GM11168 (cell line): Measurements from ENCODE around the gene TJP2.

ENCODE experiments used
- in situ Hi-C: fragments of 300-500 bp; cut with MboI; formaldehyde crosslinking; loops from one replicate; pipeline ENCODE4 v1.12.0; 2022; ENCODE audit warnings: low sequenced_read_pairs; ENCODE audit not compliant: unreplicated experiment

The TJP2 gene

DNA sequence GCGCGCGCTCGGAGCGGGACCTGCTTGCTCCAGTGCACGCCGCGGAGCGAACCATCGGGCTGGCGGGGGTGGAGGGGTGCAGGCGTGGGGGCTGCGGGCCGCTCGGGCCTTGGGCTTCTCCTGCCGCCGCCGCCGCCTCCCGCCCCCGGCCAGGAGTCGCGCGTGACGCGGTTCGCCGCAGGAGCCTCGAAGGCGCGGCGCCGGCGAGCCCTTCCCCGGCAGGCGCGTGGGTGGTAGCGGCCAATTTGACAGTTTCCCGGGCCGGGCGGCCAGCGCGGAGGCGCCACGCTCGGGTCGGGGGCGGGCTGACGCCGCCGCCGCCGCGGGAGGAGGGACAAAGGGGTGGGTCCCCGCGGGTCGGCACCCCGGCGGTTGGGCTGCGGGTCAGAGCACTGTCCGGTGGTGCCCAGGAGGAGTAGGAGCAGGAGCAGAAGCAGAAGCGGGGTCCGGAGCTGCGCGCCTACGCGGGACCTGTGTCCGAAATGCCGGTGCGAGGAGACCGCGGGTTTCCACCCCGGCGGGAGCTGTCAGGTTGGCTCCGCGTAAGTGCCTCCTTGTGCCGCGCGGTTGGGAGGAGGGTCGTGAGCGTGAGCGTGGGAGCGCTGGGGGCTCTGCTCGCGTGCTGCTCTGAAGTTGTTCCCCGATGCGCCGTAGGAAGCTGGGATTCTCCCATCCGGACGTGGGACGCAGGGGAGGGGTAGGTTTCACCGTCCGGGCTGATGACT, at the start of gene TJP2:
TJP2 (plus strand) TSS at position 387 of the 725 bp plus-strand sequence; CDS start at position 483, 96 bp downstream.
- in situ Hi-C loops, result no loop called here

- in situ Hi-C loops, result no loop called here
Observed at GRCh38 chr9:69130456-69131441, 43.3 kb upstream of the TJP2 start.

DNA sequence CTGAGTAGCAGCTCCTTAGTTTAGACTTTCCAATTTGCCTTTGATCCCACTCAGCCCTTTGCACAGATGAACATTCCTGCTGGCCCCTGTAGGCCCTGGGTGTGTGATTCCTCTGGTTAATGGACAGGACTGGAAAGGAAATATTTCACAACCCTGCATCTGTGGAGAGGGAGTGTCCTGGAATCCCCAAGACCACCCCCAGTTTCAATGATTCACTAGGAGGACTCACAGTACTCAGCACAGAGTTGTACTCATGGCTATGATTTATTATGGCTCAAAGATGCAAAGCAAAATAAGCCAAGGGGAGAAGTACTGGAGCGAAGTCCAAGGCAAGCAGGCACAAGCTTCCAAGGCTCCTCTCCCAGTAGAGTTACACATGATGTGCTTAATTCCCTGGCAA, 42.4 kb upstream of the TJP2 start:
- in situ Hi-C loops, result no loop called here

DNA sequence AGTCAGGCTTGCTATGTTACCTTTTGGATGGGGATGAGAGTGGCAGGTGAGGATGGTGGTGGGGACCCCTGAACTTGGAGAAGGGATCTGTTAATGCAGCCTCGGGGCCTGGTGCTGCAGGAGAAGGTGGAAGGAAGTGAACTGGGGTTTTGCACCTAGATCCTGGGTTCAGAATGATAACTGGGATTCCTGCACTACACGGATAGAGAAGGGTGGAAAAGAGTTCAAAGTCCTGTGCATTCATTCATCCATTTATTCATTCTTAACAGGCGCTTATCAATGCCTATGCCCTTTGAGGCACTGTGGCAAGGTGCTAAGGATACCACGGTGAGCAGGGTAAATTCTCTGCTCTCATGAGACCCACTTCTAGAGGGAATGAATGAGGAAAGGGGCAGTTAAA, 41.7 kb upstream of the TJP2 start:
- in situ Hi-C loops, result no loop called here

- in situ Hi-C loops, result no loop called here
Observed at GRCh38 chr9:69134412-69134811, 39.7 kb upstream of the TJP2 start.

DNA sequence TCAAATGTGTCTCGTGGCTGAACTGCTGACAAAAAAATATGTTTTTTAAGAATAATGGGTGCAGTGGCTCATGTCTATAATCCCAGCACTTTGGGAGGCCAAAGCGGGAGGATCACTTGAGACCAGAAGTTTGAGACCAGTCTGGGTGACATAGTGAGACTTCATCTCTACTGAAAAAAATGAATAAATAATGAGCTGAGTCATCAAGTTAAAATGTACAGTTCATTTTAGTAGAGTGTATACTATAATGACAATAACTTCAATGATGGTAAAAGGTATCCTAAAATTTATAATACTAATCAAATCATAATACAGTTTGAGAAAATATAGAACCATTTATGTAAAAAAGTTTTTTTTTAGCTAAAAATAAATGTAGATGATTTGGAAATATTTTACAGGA, 37.9 kb upstream of the TJP2 start:
- in situ Hi-C loops, result no loop called here

DNA sequence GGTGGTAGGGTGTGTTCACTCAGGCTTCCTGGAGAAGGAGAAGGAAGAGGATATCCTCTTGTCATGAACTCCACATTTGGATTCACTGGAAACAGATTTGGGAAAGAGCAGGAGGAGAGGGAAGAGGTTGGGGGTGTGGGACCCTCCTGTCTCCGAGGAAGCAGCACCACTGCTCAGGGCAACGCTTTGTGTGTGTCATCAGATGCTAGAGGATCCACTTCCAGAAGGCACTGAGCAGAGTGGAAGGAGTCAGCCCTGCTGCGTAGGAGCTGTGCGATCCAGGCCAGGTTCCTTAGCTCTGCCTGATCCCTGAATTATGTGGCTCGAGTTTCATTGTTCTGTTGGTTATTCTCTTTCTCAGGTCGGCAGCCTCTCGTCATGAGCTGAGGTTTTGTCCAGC, 37.3 kb upstream of the TJP2 start:
- in situ Hi-C loops, result no loop called here

DNA sequence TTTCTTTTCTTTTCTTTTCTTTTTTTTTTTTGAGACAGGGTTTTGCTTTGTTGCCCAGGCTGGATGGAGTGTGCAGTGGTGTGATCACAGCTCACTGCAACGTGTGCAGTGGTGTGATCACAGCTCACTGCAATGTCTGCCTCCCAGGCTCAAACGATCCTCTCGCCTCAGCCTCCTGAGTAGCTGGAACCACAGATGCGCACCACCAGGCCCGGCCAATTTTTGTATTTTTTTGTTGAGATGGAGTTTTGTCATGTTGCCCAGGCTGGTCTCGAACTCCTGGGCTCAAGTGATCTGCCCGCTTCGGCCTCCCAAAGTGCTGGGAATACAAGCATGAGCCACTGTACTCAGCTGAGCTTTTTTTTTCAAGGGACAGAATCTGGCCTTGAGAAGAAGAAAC, 36.8 kb upstream of the TJP2 start:
- in situ Hi-C loops, result no loop called here

- in situ Hi-C loops, result no loop called here
Observed at GRCh38 chr9:69139596-69139995, 34.5 kb upstream of the TJP2 start.

GRCh38 chr9:69140123-69140735, 33.8 kb upstream of the TJP2 start:
- in situ Hi-C loops, result no loop called here

DNA sequence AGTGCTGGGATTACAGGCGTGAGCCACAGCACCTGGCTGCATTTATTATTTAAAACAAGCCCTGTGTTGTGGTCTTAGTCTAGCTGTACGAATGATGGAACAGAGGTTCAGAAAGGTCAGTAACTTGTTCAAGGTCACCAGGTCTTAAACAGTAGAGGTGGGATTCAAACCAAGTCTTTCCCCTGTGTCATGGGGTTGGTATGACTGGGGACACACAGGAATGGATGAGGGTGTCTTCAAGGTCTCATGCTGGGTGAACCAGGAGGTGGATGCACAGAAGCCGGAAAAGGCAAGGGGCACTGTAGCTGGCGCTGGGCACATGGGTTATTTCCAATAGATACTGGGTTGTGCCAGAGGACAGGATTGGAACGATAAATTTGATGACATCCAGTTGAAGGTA, 32.2 kb upstream of the TJP2 start:
- in situ Hi-C loops, result no loop called here

- in situ Hi-C loops, result no loop called here
Observed at GRCh38 chr9:69143291-69143690, 30.8 kb upstream of the TJP2 start.

DNA sequence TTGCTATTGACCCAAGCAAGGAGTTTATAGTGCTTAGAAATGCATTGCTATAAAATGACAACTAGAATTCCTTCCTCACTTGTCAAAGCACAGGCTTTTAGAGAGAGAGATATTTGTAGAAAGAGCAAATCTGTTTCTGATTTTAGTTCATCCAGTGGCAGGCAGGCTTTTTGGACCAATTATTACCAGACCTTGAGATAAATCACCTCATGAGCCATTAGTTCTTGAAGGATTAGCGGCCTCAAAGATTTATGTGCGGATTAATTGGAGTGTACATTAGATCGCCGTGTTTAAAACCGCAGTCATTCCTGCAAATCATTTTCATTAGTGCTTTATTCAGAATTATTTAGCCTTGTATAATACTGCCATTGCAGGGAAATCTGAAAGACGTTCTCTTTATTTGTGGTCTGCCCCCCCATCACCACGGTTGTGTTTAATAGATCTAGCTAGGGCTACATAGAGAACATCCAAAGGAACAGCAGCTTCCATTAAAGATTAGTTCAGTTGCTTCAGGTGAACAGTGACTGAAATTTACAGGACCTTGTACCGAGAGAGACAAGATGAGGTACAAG, 28.8 kb upstream of the TJP2 start:
- in situ Hi-C loops, result no loop called here

- in situ Hi-C loops, result no loop called here
Observed at GRCh38 chr9:69147041-69147834, 26.8 kb upstream of the TJP2 start.

GRCh38 chr9:69149321-69149807, 24.7 kb upstream of the TJP2 start:
- in situ Hi-C loops, result no loop called here

- in situ Hi-C loops, result no loop called here
Observed at GRCh38 chr9:69151506-69151905, 22.6 kb upstream of the TJP2 start.

DNA sequence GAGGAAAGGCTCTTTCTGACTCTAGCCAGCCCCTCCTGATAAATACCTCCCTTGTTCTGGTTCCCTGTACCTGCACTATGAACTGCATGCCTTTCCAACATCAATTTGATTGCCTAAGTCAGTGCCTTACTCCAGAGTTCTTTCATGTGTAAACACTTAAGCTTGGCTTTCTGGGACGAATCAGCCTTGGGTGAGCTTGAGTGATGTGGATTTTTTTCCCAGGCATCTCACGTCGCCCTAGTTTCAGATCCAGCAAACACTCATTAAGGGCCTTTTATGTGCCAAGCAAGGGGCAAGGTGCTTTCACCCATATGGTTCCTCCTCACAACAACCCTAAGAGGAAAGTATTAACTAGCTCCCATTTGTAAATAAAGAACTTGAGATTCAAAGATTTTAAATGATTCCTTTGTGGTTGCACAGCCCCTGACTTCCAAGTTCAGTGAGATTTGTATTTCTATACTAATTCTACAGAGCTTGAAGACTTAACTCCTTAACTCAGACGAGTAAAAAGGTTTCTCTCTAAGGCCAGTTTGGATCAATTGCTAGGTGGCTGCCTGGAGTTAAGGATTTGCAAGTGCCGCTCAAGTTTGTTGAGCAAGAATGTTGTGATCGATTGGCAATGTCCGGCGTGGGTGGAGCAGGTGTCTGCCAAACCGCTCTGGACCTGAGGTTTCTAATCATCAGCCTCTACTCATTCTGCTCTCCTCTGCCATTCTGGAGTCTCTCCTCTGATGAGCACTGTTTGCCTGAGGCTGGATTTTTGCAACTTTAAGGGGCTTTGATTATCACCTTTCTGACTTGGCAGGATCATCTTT, 20.2 kb upstream of the TJP2 start:
- in situ Hi-C loops, result no loop called here

DNA sequence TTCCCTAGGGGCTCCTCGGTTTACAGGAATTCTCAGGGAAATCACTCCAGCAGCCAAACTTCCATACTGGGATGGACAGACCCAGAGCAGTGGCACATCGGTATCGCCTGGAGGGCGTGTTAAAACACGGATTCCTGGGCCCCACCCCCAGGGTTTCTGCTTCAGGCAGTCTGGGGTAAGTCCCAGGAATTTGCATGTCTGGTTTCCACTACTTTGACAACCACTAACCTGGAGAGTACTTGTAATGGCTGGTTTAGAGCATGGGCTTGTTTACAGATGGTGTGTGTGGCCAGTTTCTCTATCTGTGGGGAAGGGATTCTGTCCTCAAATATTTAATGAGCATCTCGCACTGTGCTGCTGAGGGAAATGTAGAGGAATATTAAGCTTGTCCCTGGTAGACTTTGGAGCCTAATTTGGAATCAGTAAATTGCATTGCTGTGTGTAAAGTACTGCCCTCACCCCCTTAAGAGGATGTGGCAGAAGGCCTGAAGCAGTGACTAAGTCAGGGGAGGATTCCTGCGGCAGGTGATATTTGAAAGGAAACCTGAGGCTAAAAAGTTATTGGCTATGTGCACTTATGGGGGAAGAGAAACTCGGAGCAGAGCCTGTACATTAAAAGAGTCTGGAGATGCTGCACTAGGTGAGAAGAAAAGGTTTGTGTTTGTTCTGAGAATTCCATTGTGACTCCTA, 18.6 kb upstream of the TJP2 start:
- in situ Hi-C loops, result no loop called here
